Vagina (tissue), 2 donors: ENCODE measurements around the gene MECP2. TPM values are rescaled to one million over a fixed set of nuclear protein-coding genes. Genes with fewer than 3 reads are reported as not detected.

Experiments
- DNase-seq, 2 donors: peaks; one replicate each; pipeline ENCODE4 v3.0.0-alpha.2; 2017; ENCODE audit errors: extremely low spot score in 2 of 2
- H3K27ac ChIP-seq: fragments of 200-600 bp; sonication (generic); one replicate; pipeline ENCODE4 v1.5.1; 2019
- H3K27me3 ChIP-seq: fragments of 200-600 bp; sonication (generic); one replicate; pipeline ENCODE4 v1.5.1; 2019
- H3K36me3 ChIP-seq, 2 donors: fragments of 200-600 bp; sonication (generic); one replicate each; pipeline ENCODE4 v1.5.1; 2017 to 2019
- H3K4me1 ChIP-seq: fragments of 200-600 bp; sonication (generic); one replicate; pipeline ENCODE4 v1.5.1; 2019
- H3K4me3 ChIP-seq, 2 donors: fragments of 200-600 bp; sonication (generic); 1 replicate in 1 of 2; 2 replicates in 1 of 2; pipeline ENCODE4 v1.5.1; 2016 to 2019
- H3K9me3 ChIP-seq: fragments of 200-600 bp; sonication (generic); one replicate; pipeline ENCODE4 v1.5.1; 2019
- POLR2A ChIP-seq, 2 donors: fragments of 450-650 bp; IDR thresholded peaks; one replicate each; pipeline ENCODE4 v1.6.1; 2017; ENCODE audit warnings: antibody characterized with exemption in 2 of 2, mild to moderate bottlenecking in 2 of 2, moderate library complexity in 2 of 2
- POLR2AphosphoS5 ChIP-seq, 2 donors: sonication (generic); formaldehyde crosslinking; IDR thresholded peaks; one replicate each; pipeline ENCODE4 v1.9.0; 2017; ENCODE audit warnings: antibody characterized with exemption in 2 of 2, mild to moderate bottlenecking in 2 of 2, low read depth in 1 of 2; ENCODE audit not compliant: insufficient read depth in 1 of 2
- intact Hi-C: fragments of 100-400 bp; cut with DNase I; formaldehyde crosslinking; loops from one replicate; pipeline ENCODE4 v1.15.1; 2023
- total RNA-seq: library from RNA; depleted of rRNA; stranded (reverse); fragments of >200 nt; gene quantifications from one replicate; pipeline ENCODE4 v1.2.3, GENCODE V29; 2016
- TF ChIP-seq, protein P1 (sequence below), 3 experiments: fragments of 450-650 bp in 2 of 3; fragments of 200-600 bp in 1 of 3; sonication (generic) in 1 of 3; IDR thresholded peaks; one replicate each; pipeline ENCODE4 v1.5.1; 2017 to 2019; ENCODE audit warnings: antibody characterized with exemption in 3 of 3, mild to moderate bottlenecking in 2 of 3, moderate library complexity in 2 of 3

Gene MECP2
- total RNA-seq, 1 donor from 2014 or later, result 38.5 TPM

DNA sequence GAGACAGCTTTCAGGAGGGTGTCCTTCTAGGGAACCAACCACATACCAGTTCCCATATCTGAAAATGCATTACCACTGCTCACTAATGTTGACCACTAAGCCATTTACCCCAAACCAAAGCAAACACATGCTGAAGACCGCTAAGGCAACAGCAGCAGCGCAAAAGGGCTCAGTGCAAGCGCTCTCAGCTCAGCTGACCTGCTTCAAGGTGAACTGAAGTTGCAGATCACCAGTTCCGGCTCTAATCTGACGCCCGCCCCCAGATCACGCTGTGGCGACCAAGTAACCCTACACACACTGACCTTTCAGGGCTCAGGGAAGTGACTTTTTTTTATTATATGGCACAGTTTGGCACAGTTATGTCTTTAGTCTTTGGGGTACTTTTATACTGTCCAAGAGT, 5.8 kb downstream of the MECP2 start:
- no peaks in the 10 kb centered on the region for H3K27me3 ChIP-seq
- no peak overlapping the region for H3K27ac ChIP-seq
- H3K4me3 ChIP-seq, result no peak overlapping the region
- H3K4me1 ChIP-seq, result peaks cover 48% of the 10 kb centered on the region
- H3K36me3 ChIP-seq, result no peaks in the 10 kb centered on the region
- DNase-seq, result no peak
- TF ChIP-seq, protein P1, sequence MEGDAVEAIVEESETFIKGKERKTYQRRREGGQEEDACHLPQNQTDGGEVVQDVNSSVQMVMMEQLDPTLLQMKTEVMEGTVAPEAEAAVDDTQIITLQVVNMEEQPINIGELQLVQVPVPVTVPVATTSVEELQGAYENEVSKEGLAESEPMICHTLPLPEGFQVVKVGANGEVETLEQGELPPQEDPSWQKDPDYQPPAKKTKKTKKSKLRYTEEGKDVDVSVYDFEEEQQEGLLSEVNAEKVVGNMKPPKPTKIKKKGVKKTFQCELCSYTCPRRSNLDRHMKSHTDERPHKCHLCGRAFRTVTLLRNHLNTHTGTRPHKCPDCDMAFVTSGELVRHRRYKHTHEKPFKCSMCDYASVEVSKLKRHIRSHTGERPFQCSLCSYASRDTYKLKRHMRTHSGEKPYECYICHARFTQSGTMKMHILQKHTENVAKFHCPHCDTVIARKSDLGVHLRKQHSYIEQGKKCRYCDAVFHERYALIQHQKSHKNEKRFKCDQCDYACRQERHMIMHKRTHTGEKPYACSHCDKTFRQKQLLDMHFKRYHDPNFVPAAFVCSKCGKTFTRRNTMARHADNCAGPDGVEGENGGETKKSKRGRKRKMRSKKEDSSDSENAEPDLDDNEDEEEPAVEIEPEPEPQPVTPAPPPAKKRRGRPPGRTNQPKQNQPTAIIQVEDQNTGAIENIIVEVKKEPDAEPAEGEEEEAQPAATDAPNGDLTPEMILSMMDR (IDR thresholded peaks at IDR 0.05), result no peak
- no peak for TF ChIP-seq POLR2AphosphoS5 (IDR thresholded peaks at IDR 0.05; ENCODE audit: insufficient read depth in 1 of 2, low read depth in 1 of 2)
- no peak for TF ChIP-seq POLR2A (IDR thresholded peaks at IDR 0.05)
- H3K9me3 ChIP-seq, result no peaks in the 10 kb centered on the region
- intact Hi-C loops, result no loop called here

DNA sequence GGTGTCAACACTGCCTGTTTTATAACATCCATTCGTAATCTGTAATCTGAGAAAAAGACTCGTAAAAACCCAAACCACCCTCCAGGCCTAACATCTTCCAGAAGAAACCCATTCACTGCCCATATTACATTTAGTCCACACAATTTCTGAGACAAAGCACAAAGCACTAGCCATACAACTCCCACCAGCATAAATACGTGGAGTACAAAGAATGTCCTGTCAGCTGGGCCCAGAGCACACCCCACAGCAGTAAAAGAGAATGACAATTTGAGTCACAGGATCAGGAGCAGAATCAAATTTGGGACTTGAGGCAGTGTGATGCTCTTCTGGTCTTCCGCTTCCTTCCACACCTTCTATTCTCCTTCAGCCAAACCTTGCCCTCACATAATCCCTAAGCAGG, 6.8 kb downstream of the MECP2 start:
- DNase-seq, result no peak
- Histone ChIP-seq H3K4me3 (no peak overlapping the region), H3K27ac (no peak overlapping the region), H3K36me3 (no peaks in the 10 kb centered on the region), H3K27me3 (no peaks in the 10 kb centered on the region), H3K4me1 (peaks cover 48% of the 10 kb centered on the region), H3K9me3 (no peaks in the 10 kb centered on the region)
- intact Hi-C loops, result no loop called here
- no peak for TF ChIP-seq POLR2AphosphoS5 (IDR thresholded peaks at IDR 0.05; ENCODE audit: insufficient read depth in 1 of 2, low read depth in 1 of 2)
- TF ChIP-seq POLR2A (IDR thresholded peaks at IDR 0.05), result no peak
- TF ChIP-seq, protein P1 (IDR thresholded peaks at IDR 0.05), result no peak

DNA sequence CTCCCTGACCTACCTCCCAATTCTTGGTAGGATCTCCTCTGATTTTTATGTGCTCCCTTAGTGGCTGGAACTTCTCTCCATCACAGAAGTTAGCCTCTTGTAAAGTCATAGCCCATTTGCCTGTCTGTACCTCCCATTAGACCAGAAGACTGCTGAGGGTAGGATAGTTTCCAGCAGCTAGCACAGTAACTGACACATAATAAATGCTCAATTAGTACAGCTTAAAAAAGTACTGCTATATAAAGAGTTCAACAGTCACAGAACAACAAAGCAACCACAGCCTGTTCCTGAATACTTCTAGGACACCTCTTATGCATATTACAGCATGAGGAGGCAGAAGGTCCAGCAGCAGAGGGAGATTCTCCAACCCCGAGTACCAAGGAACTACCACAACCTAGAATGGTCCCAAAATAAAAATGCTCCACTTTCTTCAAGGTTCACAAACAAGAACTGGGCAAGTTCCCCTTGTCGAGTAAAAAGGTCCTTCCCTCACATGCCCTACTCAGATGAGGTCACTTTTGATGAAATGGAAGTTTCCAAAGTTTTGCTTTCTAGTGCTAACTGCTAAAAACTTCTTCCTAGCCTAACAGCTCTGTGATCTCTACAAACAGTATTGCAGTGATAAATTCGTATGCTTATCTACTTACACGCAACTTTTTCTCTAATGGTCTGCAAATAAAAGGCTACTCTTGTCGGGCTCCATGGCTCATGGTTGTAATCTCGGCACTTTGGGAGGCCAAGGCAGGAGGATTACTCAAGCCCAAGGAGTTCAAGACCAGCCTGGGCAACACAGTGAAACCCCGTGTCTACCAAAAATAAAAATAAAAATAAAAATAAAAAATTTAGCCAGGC, 12.8 kb downstream of the MECP2 start:
- no peaks in the 10 kb centered on the region for H3K27me3 ChIP-seq
- no peaks in the 10 kb centered on the region for H3K9me3 ChIP-seq
- no peak overlapping the region for H3K4me3 ChIP-seq
- H3K36me3 ChIP-seq, result no peaks in the 10 kb centered on the region
- TF ChIP-seq, protein P1 (IDR thresholded peaks at IDR 0.05), result no peak
- TF ChIP-seq POLR2AphosphoS5 (IDR thresholded peaks at IDR 0.05; ENCODE audit: insufficient read depth in 1 of 2, low read depth in 1 of 2) (no peak), POLR2A (IDR thresholded peaks at IDR 0.05) (no peak)
- H3K4me1 ChIP-seq, result peaks cover 50% of the 10 kb centered on the region
- intact Hi-C loops, result no loop called here
- no peak overlapping the region for H3K27ac ChIP-seq
- no peak for DNase-seq

DNA sequence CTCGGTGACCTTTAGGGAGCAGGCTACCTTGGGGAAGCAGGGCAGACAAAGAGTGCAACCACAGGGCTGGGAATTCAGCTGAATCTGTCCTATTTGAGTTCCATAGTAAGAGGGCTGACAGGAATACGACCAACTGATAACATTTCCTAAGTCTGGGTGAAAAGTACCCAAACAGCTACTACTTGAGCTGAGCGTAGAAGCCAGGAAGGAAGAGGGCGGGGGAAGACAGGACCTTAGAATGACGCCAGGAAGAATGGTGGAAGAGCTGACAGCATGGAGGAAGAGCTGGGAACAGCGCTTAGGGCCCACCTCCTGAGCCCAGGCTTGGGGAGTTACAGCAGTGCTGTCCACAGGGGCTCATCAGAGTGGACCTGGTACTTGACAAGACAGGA, 14.4 kb downstream of the MECP2 start:
- no peak for DNase-seq
- Histone ChIP-seq H3K36me3 (no peaks in the 10 kb centered on the region), H3K4me3 (no peak overlapping the region), H3K9me3 (no peaks in the 10 kb centered on the region), H3K27ac (peak overlapping the region; percentile 73), H3K27me3 (no peaks in the 10 kb centered on the region), H3K4me1 (peaks cover 47% of the 10 kb centered on the region)
- intact Hi-C loops, result no loop called here
- no peak for TF ChIP-seq POLR2AphosphoS5 (IDR thresholded peaks at IDR 0.05; ENCODE audit: insufficient read depth in 1 of 2, low read depth in 1 of 2)
- no peak for TF ChIP-seq POLR2A (IDR thresholded peaks at IDR 0.05)
- TF ChIP-seq, protein P1 (IDR thresholded peaks at IDR 0.05), result no peak
